ENCODE measurements around the gene KRTAP4-11. TPM values are rescaled to one million over a fixed set of nuclear protein-coding genes. Genes with fewer than 3 reads are reported as not detected.
"Not testable (repeated sequence)": the region's sequence is repeated elsewhere in the genome, so short reads cannot be mapped to it uniquely, and the experiment has no call there.

KRTAP4-11 gene
- total RNA-seq, 1 donor from 2014 or later, result not detected

DNA sequence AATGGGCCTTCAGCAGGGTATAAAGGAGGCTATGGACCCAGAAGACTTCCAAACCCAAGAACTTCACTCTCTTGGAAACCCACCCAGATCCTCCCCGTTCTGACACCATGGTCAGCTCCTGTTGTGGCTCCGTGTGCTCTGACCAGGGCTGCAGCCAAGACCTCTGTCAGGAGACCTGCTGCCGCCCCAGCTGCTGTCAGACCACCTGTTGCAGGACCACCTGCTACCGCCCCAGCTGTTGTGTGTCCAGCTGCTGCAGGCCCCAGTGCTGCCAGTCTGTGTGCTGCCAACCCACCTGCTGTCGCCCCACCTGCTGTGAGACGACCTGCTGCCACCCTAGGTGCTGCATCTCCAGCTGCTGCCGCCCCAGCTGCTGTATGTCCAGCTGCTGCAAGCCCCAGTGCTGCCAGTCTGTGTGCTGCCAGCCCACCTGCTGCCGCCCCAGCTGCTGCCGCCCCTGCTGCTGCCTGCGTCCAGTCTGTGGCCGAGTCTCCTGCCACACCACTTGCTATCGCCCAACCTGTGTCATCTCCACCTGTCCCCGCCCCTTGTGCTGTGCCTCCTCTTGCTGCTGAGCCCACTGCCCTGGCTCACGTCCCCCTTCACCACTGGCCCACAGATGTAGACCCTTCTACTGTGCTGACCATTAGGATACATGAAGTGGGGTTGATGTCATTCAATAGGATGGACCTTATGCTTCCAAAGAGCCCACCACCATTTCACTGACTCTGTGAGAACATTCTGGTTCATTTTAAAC, 33.9 kb downstream of the KRTAP4-11 start, which contains the start of gene KRTAP4-7:
TSS of gene KRTAP4-7 (plus strand) at position 51 of the 757 bp plus-strand sequence. CDS start at position 108, 57 bp downstream.
- not testable (repeated sequence) for DNase-seq (ENCODE audit: low spot score)

DNA sequence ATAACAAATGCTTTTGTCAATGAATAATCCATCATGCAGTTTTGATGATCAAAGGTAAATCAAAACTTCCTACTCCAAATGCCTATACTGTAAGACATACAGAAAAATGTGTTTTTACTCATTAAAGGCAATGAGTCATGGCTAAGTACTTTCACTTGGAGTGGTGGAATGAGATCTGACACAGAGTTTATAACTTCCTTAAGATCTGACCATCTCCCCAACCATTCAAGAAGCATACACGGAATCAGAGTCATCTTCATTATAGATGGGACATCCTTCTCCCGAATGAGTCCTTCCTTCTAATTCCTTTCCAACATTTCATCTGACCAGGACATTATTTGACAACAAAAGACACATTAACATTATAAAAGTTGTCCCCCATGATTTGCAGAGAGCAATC, 34.7 kb downstream of the KRTAP4-11 start:
- not testable (repeated sequence) for DNase-seq (ENCODE audit: low spot score)

DNA sequence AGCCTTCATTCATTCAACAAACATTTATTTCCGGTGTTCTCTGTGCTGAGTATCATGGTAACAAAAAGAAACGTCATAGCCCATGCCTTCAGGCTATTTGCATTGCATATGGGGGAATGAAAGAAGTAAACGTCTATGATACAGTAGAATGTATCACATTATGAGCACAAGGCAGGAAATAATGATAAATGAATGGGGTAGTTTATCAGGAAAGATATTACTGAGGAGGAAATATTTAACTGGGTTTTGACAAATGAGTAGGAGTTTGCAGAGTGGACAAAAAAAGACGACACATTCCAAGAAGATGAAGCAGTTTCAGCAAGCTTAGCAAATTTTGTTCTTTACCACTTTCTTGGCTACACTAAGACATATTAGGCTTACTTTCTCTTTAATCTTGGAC, 35.5 kb downstream of the KRTAP4-11 start:
- no peak for DNase-seq (ENCODE audit: low spot score)

DNA sequence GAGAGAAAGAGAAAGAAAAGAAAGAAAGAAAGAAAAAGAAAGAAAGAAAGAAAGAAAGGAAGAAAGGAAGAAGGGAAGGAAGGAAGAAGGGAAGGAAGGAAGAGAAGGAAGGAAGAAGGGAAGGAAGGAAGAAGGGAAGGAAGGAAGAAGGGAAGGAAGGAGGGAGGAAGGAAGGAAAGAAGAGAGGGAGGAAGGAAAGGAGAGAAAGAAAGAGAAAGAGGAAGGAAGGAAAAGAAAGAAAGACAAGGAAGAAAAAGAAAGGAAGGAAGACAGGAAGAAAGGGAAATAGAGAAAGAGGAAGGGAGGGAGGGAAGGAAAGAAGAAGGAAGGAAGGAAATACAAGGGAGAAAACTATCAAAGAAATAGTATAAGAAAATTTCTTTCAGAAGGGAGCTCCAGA, 41.4 kb downstream of the KRTAP4-11 start:
- no peak for DNase-seq (ENCODE audit: low spot score)

DNA sequence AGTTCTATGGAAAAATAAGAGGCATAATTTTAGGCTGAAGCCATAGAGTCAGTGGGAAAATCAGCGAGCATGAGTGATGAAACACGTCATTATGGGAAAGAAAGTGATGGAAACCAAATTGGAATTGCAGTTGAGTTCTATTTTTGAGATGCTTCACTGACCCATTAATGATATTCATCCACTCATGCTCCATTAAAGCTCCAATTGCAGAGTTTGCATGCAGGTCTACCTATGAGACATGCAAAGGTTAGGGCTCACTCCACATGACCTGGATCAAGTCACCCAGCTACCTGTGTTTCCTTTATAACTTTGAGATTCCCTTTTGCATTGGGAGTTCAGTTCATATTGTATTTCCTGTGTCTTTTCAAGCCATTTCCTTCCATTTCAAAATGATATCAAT, 44.5 kb downstream of the KRTAP4-11 start:
- no peak for DNase-seq (ENCODE audit: low spot score)

DNA sequence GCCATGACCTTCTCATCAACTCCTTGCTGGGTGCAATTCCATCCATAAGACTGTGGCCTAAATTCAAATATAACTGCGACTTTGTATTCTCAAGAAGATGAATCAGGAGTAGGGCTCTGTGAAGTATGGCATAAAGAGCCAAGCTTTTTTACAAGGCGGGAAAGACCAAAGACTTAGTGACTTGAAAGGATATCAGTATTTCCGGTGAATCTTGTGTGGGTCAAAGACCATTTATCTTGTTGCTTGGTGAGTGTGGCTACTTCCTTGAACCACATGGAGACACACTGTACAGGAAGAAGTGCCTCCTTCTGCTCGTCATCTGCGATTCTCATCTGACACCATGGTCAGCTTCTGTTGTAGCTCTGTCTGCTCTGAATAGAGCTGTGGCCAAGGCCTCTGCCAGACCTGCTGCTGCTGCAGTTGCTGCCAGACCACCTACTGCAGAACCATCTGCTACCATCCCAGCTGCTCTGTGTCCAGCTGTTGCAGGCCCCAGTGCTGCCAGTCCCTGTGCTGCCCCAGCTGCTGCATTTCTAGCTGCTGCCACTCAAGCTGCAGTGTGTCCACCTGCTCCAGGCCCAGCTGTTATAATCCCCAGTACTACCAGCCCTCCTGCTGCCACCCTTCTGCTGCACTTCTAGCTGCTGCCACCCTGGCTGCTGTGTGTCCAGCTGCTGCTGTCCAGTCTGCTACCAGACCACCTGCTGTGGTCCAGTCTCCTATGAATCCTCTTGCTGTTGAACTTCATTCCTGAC, 46.4 kb downstream of the KRTAP4-11 start:
- no peak for DNase-seq (ENCODE audit: low spot score)

DNA sequence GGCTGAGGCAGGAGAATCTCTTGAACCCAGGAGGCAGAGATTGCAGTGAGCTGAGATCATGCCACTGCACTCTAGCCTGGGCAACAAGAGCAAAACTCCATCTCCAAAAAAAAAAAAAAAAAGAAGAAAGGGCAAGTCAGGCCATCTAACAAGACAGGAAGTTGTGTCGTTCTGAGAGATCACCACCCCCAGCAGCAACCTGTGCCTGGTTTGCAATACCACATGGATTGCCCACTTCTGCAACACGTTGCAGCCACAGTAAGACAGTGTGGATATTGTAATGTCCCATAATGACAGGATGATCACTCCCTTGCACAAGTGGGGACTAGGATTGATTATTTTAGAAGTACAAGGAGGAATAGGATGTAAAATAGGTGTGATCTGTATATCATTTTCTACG, 49.1 kb downstream of the KRTAP4-11 start:
- DNase-seq (ENCODE audit: low spot score), result no peak

DNA sequence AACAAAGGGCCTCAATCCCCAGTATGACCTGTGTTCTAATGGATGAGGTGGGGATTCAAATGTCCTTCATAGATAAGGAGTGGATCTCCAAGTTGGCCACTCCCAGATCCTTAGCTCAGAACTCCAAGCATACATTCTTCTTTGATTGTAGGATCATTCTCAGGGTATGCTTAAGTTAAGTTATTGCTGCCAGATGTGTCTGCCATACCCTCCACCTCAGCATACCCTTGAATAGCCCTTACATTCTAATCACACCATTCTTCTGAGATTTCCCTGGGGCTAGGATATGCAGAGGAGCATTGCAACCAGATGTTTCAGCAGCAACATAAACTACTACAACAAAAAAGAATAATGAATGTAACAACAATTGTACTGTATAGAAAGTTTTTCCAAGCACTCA, 50.9 kb downstream of the KRTAP4-11 start:
- no peak for DNase-seq (ENCODE audit: low spot score)

Other genes with a start within 250 kb of the KRTAP4-11 start
- gene KRT20, start 233.1 kb downstream of the KRTAP4-11 start, total RNA-seq, result 4.7 TPM
- gene KRT23, start 180.7 kb downstream of the KRTAP4-11 start, total RNA-seq, result 3.9 TPM
- gene KRT39, start 151.4 kb downstream of the KRTAP4-11 start, total RNA-seq, result not detected
- gene KRT40, start 134.0 kb downstream of the KRTAP4-11 start, total RNA-seq, result not detected
- gene KRTAP3-3, start 124.2 kb downstream of the KRTAP4-11 start, total RNA-seq, result not detected
- gene KRTAP3-2, start 118.5 kb downstream of the KRTAP4-11 start, total RNA-seq, result not detected
- not detected for gene KRTAP3-1, start 109.2 kb downstream of the KRTAP4-11 start, total RNA-seq
- gene KRTAP1-5, start 91.2 kb downstream of the KRTAP4-11 start, total RNA-seq, result not detected
- gene KRTAP1-4, start 88.2 kb downstream of the KRTAP4-11 start, total RNA-seq, result not detected
- not detected for gene KRTAP1-3, start 83.5 kb downstream of the KRTAP4-11 start, total RNA-seq
- not detected for gene KRTAP1-1, start 76.9 kb downstream of the KRTAP4-11 start, total RNA-seq
- not detected for gene KRTAP2-1, start 71.1 kb downstream of the KRTAP4-11 start, total RNA-seq
- gene KRTAP2-2, start 63.1 kb downstream of the KRTAP4-11 start, total RNA-seq, result not detected
- gene KRTAP2-3, start 58.3 kb downstream of the KRTAP4-11 start, total RNA-seq, result not detected
- gene KRTAP2-4, start 52.5 kb downstream of the KRTAP4-11 start, total RNA-seq, result not detected
- gene KRTAP4-7, start 34.2 kb downstream of the KRTAP4-11 start, total RNA-seq, result not detected
- not detected for gene KRTAP4-8, start 20.2 kb downstream of the KRTAP4-11 start, total RNA-seq
- not detected for gene KRTAP4-16, start 16.2 kb downstream of the KRTAP4-11 start, total RNA-seq
- not detected for gene KRTAP4-9, start 13.0 kb downstream of the KRTAP4-11 start, total RNA-seq
- not detected for gene KRTAP4-12, start 5.8 kb upstream of the KRTAP4-11 start, total RNA-seq
- gene KRTAP4-6, start 22.2 kb upstream of the KRTAP4-11 start, total RNA-seq, result not detected
- gene KRTAP4-5, start 31.5 kb upstream of the KRTAP4-11 start, total RNA-seq, result not detected
- not detected for gene KRTAP4-4, start 42.4 kb upstream of the KRTAP4-11 start, total RNA-seq
- not detected for gene KRTAP4-3, start 49.8 kb upstream of the KRTAP4-11 start, total RNA-seq
- not detected for gene KRTAP4-2, start 59.8 kb upstream of the KRTAP4-11 start, total RNA-seq
- not detected for gene KRTAP4-1, start 66.5 kb upstream of the KRTAP4-11 start, total RNA-seq
- gene KRTAP9-1, start 71.5 kb upstream of the KRTAP4-11 start, total RNA-seq, result not detected
- gene KRTAP9-2, start 108.3 kb upstream of the KRTAP4-11 start, total RNA-seq, result not detected
- not detected for gene KRTAP9-3, start 114.1 kb upstream of the KRTAP4-11 start, total RNA-seq
- not detected for gene KRTAP9-8, start 119.6 kb upstream of the KRTAP4-11 start, total RNA-seq
- gene KRTAP9-4, start 131.3 kb upstream of the KRTAP4-11 start, total RNA-seq, result not detected
- not detected for gene KRTAP9-9, start 137.0 kb upstream of the KRTAP4-11 start, total RNA-seq
- gene KRTAP9-6, start 147.0 kb upstream of the KRTAP4-11 start, total RNA-seq, result not detected
- not detected for gene KRTAP9-7, start 157.3 kb upstream of the KRTAP4-11 start, total RNA-seq
- not detected for gene KRTAP29-1, start 184.5 kb upstream of the KRTAP4-11 start, total RNA-seq
- not detected for gene KRTAP16-1, start 190.9 kb upstream of the KRTAP4-11 start, total RNA-seq
- not detected for gene KRTAP17-1, start 197.3 kb upstream of the KRTAP4-11 start, total RNA-seq
- not detected for gene KRT33A, start 232.5 kb upstream of the KRTAP4-11 start, total RNA-seq